A549 treated with AZD9567 at 1 μM for 4 hours (cell line): ENCODE results near the gene DDX23. TPM values are rescaled to one million over a fixed set of nuclear protein-coding genes. Genes with fewer than 3 reads are reported as not detected.

Experiments used
- total RNA-seq: library from RNA; stranded (reverse); fragments of 200-300 nt; extraction: Qiagen RNA extraction; gene quantifications from 5 replicates; pipeline ENCODE4 v1.2.3, GENCODE V29; 2022; ENCODE audit not compliant: insufficient read depth

Gene DDX23
- 64.6 to 82.2 TPM (median 77.2 TPM) in 5 replicates for total RNA-seq

DNA sequence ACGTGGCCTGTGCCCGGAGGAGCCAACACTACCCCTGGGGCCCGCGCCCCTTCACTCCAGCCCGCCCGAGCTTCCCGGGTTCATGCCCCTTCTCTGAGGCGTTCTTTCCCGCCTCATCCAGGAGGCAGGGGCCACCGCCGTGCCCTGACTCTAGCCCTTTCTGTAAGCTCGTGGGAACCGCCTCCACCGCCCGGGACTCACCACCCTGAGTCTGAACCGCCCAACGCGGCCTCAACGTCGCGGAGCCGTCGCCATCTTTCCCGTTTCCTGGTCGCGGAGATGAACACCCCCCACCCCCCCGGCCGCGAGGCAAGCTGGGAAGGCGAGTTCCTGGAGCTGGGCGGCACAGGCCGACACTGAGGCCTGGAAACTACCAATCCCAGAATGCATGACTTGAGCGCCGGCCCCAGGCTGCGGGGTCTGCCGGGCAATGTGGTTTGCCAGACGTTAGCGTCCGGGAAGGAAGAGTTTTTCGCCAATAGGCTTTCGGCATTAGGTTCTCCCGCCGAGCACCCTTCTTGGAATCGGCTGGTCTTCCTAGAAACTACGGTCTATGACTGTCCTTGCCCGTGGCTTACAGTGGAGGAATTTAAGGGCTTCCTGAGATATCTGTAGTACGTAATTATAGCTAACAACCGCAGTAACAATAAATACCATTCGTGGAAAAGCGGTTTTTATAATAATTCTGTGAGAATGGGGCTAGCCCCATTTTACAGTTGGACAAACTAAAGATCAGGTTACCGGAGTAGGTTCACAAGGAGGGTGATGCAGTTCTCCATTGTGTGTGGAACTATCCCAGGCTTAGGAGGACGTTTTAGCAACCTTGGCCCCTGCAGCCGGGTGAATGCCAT, at the start of gene DDX23:
DDX23 (minus strand) TSS at position 281 of the 851 bp plus-strand sequence. CDS start 6,381 bp downstream, outside the sequence.

GRCh38 chr12:48865281-48866051, 13.5 kb upstream of the DDX23 start, which contains the start of gene RND1:
Gene RND1 (minus strand): TSS chr12:48865870. CDS start chr12:48865767, 103 bp downstream.

GRCh38 chr12:48817873-48818830, 33.8 kb downstream of the DDX23 start, which contains the start of gene CACNB3:
Gene CACNB3 (plus strand): TSS chr12:48818496. CDS start chr12:48818930, 434 bp downstream.

DNA sequence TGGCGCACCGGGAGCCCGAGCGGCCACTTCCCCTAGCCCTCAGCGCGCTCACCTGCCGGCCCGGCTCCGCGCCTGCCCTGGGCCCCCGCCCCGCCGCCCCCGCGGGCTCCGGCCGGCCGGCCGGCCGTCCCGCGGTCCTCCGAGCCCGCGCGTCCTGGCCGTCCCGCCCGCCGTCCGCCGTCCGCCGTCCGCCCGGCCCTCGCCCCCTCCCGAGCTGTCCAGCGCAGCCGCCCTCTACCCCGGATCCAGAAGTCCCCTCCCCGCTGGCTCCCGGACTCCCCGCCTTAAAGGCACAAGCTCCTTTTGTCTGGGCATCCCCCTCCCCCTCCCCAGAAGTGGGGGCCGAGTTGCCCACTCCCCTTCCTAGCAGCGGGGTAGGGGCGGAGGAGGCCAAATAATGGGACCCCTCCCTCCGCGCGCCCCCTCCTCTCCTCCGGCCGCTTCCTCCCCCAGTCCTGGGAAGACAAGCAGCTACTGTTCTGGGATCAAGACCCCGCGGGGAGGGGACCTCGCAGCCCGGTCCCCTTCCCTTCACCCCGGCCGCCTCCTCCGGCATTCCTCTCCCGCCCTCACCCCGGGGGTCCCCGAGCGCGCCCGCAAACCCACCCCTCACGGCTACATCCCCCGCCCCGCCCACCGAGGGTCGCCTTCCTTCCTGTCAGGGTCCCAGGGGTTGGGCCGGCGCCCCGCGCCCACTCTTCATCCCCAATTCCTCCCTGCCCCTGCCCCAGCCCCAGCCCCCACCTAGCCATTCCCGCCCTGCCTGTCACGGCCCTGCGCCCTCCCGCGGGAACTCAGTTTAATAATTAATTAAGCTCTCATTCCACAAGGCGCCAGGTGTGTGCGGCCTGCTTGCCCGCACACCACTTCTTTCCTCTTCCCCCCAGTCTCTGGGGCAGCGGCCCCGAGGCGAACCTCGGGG, 62.8 kb downstream of the DDX23 start, which contains the start of gene ADCY6:
ADCY6 (minus strand) TSS at position 236 of the 922 bp plus-strand sequence. CDS start 5,655 bp downstream, outside the sequence.

Other genes starting within 250 kb of the DDX23 start
- gene KANSL2, start 169.9 kb downstream of the DDX23 start, total RNA-seq: 39.7 to 59.9 TPM (median 43.5 TPM) in 5 replicates
- gene CCNT1, start 135.5 kb downstream of the DDX23 start, total RNA-seq: 13.4 to 19.8 TPM (median 14.8 TPM) in 5 replicates
- gene ADCY6, start 63.1 kb downstream of the DDX23 start, total RNA-seq: 9.3 to 14.2 TPM (median 13.1 TPM) in 5 replicates
- 26.4 to 42.8 TPM (median 34.8 TPM) in 5 replicates for gene CACNB3, start 33.7 kb downstream of the DDX23 start, total RNA-seq
- gene RND1, start 13.7 kb upstream of the DDX23 start, total RNA-seq: 5.2 to 9.6 TPM (median 5.9 TPM) in 5 replicates
- gene FKBP11, start 73.3 kb upstream of the DDX23 start, total RNA-seq: 17.8 to 59.9 TPM (median 58.1 TPM) in 5 replicates
- 139 to 159 TPM (median 150 TPM) in 5 replicates for gene ARF3, start 105.3 kb upstream of the DDX23 start, total RNA-seq
- 1.7 to 3.0 TPM (median 1.9 TPM) in 5 replicates for gene WNT10B, start 119.6 kb upstream of the DDX23 start, total RNA-seq
- gene WNT1, start 126.2 kb upstream of the DDX23 start, total RNA-seq: 0.07 to 0.10 TPM in 2 of 5 replicates, not detected in the others
- 0.70 to 0.85 TPM (median 0.78 TPM) in 5 replicates for gene DDN, start 147.2 kb upstream of the DDX23 start, total RNA-seq
- 42.4 to 54.4 TPM (median 43.6 TPM) in 5 replicates for gene PRKAG1, start 166.6 kb upstream of the DDX23 start, total RNA-seq
- gene KMT2D, start 208.6 kb upstream of the DDX23 start, total RNA-seq: 31.9 to 37.6 TPM (median 34.3 TPM) in 5 replicates
- gene RHEBL1, start 217.8 kb upstream of the DDX23 start, total RNA-seq: 2.1 to 7.2 TPM (median 5.3 TPM) in 5 replicates
- 0.06 TPM in 1 of 5 replicates, not detected in the others for gene DHH, start 242.6 kb upstream of the DDX23 start, total RNA-seq